Smooth muscle cell of bladder (primary cell): Measurements from ENCODE around the gene ACTG1. TPM values are rescaled to one million over a fixed set of nuclear protein-coding genes. Genes with fewer than 3 reads are reported as not detected.

Experiments used
- total RNA-seq: library from RNA; depleted of rRNA; stranded (reverse); fragments of >200 nt; gene quantifications from 2 replicates; pipeline ENCODE4 v1.2.3, GENCODE V29; 2014

Gene ACTG1
- 4,498 and 6,265 TPM in 2 replicates for total RNA-seq

GRCh38 chr17:81512562-81513371 is at the start of gene ACTG1:
TSS of gene ACTG1 (minus strand) at chr17:81512799. CDS start at chr17:81512354, 445 bp downstream.

GRCh38 chr17:81552244-81553017 is 39.8 kb upstream of the ACTG1 start, which contains the start of gene FAAP100:
TSS of gene FAAP100 (minus strand) at chr17:81552353. CDS start at chr17:81552330, 23 bp downstream.

GRCh38 chr17:81527591-81528383 is 15.2 kb upstream of the ACTG1 start, which contains the start of gene FSCN2:
TSS of gene FSCN2 (plus strand) at chr17:81528377. CDS start at chr17:81528532, 155 bp downstream.

Other genes starting within 250 kb of the ACTG1 start
- 66.6 and 94.9 TPM in 2 replicates for gene SLC38A10, start 217.5 kb downstream of the ACTG1 start, total RNA-seq
- gene BAHCC1, start 117.3 kb downstream of the ACTG1 start, total RNA-seq, result 3.1 and 3.9 TPM in 2 replicates
- gene FSCN2, start 15.6 kb upstream of the ACTG1 start, total RNA-seq, result 0.71 and 1.9 TPM in 2 replicates
- gene FAAP100, start 39.6 kb upstream of the ACTG1 start, total RNA-seq, result 13.2 and 16.7 TPM in 2 replicates
- gene NPLOC4, start 124.3 kb upstream of the ACTG1 start, total RNA-seq, result 49.4 and 70.4 TPM in 2 replicates
- gene TSPAN10, start 124.4 kb upstream of the ACTG1 start, total RNA-seq, result 0.57 and 2.1 TPM in 2 replicates
- 0.65 TPM in 1 of 2 replicates, not detected in the other for gene PDE6G, start 143.7 kb upstream of the ACTG1 start, total RNA-seq
- 30.7 and 33.1 TPM in 2 replicates for gene OXLD1, start 153.8 kb upstream of the ACTG1 start, total RNA-seq
- 6.5 TPM in 2 replicates for gene CCDC137, start 153.9 kb upstream of the ACTG1 start, total RNA-seq
- gene ARL16, start 171.0 kb upstream of the ACTG1 start, total RNA-seq, result 25.5 and 37.8 TPM in 2 replicates
- gene HGS, start 171.2 kb upstream of the ACTG1 start, total RNA-seq, result 54.6 and 69.7 TPM in 2 replicates
- 5.4 and 6.6 TPM in 2 replicates for gene MRPL12, start 190.6 kb upstream of the ACTG1 start, total RNA-seq
- 6.1 and 6.3 TPM in 2 replicates for gene SLC25A10, start 199.5 kb upstream of the ACTG1 start, total RNA-seq